Measurements from ENCODE around the gene SLC22A15.
"Not testable (repeated sequence)": the region's sequence is repeated elsewhere in the genome, so short reads cannot be mapped to it uniquely, and the experiment has no call there.

The SLC22A15 gene

DNA sequence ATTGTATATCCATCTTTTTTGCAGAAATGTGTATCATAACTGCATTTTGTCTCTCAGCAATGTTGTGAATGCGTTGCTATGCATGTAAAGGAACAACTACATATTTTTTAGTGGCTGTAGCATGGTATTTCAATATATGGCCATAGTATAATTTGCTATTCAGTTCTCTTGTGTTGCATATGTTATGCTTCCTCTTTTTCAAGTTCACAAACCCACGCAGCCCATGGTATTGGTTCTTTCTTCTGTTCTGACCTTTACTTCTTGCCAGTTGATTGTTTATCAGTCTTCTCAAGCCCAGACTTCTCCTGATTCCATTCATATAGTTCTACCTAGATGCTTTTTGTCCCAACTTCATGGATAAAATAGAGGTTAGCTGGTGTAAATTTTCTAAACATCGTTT lies 6.1 kb downstream of the SLC22A15 start:
- DNase-seq: no peak

GRCh38 chr1:115983584-115983983 lies 7.3 kb downstream of the SLC22A15 start:
- DNase-seq: no peak

DNA sequence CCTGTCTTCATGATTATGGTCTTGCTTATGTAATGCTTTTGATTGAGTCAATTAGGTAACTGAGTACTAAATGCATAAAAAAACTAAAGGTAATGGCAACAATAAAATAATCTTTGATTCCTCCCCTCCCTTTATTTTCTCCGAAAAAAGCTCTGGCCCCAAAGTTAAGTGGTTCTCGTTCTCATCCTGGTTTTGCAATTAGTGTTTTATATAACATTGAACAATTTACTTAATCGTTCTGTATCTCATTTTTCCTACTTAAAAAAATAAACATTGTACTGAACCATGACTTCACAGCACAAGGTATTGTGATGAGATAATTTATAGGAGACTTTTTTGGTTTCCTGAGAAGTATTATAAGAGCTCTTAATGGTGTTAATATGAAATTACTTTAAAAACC lies 11.3 kb downstream of the SLC22A15 start:
- no peak for DNase-seq

DNA sequence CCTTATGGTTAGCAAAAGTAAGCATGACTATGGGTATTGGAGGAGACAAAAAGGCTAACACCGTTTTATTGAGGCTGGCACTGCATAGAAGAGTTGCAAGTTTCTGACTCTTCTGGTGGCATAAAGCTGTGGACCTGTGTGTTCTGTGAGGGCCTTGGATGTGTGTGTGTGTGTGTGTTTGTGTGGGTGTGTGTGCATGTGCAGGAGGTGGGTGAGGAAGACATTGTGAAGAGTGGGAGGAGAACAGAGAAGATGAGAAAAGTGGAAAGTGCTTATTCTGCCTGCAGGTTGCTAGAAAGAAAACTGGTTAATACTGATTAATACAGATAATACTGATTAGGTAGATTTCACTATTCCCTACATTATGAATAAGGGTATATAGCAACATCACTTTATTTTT lies 12.6 kb downstream of the SLC22A15 start:
- no peak for DNase-seq

DNA sequence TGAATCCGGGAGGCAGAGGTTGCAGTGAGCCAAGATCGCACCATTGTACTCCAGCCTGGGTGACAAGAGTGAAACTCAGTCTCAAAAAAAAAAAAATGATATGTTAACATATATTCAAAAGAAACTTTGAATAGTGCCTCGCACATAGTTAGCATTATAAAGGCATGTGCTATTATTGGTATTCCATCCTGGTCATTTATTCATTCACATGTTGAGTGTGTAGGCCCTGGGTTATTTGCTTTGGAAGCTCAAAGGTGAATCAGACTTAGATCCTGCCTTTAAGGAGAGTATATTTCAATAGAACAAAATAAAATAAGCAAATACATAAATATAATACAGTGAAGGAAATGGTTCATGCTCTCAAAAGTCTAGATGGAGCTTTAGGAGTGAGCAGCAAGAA lies 13.4 kb downstream of the SLC22A15 start:
- DNase-seq: no peak

- no peak for DNase-seq
Observed at GRCh38 chr1:115991909-115992308, 15.6 kb downstream of the SLC22A15 start.

DNA sequence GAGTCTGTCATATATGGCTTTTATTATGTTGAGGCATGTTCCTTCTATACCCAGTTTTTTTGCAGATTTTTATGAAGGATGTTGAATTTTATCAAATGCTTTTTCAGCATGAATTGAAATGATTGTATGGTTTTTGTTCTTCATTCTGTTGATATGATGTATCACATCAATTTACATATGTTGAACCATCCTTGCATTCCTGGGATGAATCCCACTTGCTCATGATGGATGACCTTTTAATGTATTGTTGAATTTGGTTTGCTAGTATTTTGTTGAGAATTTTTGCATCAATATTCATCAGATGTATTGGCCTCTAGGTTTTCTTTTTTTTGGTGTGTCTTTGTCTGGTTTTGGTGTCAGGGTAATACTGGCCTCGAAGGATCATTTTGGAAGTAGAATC lies 21.6 kb downstream of the SLC22A15 start:
- DNase-seq: not testable (repeated sequence)

GRCh38 chr1:116001739-116002487 lies 25.6 kb downstream of the SLC22A15 start:
- peak; percentile 1 for DNase-seq

DNA sequence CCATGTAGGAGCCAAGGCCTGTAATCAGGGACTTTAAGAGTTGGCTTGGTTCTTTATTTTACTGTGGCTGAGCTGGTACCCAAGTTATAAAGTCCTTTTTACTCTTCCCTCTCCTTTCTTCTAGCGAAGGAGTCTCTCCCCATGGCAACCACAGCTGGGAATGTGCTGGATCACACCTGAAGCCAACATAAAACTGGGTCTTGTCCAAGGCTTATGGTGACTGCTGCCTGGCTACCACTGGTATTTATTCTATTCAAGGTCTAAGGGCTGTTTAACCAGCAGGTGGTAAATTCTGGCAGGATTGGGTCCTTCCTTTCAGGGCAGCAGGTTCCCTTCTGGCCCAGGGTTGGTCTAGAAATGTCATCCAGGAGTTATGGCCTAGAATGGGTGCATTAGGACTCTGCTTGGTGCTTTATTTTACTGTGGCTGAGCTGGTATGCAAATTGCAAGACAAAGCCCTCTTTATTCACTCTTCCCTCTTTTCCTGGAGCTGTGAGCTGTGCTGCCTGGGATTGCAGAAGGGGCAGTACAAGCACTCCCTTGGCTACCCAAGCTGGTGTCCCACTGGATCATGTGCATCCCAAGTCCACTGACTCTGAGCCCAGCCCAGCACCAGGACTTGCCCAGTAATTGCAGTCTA lies 26.6 kb downstream of the SLC22A15 start:
- no peak for DNase-seq

- no peak for DNase-seq
Observed at GRCh38 chr1:116003823-116004222, 27.5 kb downstream of the SLC22A15 start.

- no peak for DNase-seq
Observed at GRCh38 chr1:116006486-116006964, 30.2 kb downstream of the SLC22A15 start.

GRCh38 chr1:116008656-116009390 lies 32.5 kb downstream of the SLC22A15 start:
- DNase-seq: no peak

DNA sequence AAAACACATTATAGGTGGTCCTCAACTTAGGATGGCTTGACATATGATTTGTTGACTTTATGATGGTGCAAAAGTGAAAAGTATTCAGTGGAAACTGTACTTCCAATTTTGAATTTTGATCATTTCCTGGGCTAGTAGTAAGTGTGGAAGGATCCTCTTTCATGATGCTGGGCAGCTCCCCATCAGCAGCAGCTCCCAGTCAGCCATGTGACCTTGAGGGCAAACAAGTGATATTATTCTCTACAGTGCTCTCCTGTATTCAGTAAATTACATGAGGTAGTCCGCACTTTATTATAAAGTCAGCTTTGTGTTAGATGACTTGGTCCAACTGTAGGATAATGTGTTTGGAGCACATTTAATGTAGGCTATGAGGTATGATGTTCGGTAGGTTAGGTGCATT lies 36.4 kb downstream of the SLC22A15 start:
- no peak for DNase-seq

GRCh38 chr1:116015679-116016078 lies 39.4 kb downstream of the SLC22A15 start:
- DNase-seq: no peak

- DNase-seq: no peak
Observed at GRCh38 chr1:116018007-116018406, 41.7 kb downstream of the SLC22A15 start.

DNA sequence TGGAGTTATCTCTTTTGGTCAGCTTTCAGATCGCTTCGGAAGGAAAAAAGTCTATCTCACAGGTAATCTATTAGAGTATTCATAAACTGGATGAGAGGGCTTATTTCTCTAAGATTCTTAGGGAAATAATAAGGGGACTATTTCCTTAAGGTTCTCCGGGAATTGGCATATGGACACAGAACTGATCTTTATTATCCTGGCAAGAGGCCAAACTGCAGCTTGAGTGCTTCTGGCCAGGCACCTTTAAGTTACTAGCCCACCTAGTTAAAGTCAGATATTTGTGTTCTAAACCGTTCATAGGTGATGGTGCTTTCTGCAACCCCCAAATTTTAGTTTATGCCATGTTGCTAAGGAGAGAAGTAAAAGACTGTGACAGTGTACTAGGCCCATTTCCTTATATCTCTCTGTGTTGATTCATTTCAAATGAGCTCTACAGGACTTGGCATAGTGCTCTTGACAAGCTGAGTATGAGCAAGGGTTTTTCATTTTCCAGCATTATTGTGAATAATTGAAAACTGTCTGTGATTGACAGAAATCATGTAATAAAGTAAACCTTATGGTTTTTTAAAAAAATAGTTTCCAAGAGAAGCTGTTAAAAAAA lies 43.4 kb downstream of the SLC22A15 start:
- DNase-seq: no peak

GRCh38 chr1:116020668-116021272 lies 44.5 kb downstream of the SLC22A15 start:
- peak; percentile 54 for DNase-seq

GRCh38 chr1:116024626-116025025 lies 48.3 kb downstream of the SLC22A15 start:
- DNase-seq: no peak

GRCh38 chr1:116026631-116027030 lies 50.3 kb downstream of the SLC22A15 start:
- no peak for DNase-seq

GRCh38 chr1:116031302-116031835 lies 55.1 kb downstream of the SLC22A15 start:
- no peak for DNase-seq

- no peak for DNase-seq
Observed at GRCh38 chr1:116033322-116033721, 57.0 kb downstream of the SLC22A15 start.

- DNase-seq: no peak
Observed at GRCh38 chr1:116036255-116036654, 59.9 kb downstream of the SLC22A15 start.

GRCh38 chr1:116038679-116039078 lies 62.4 kb downstream of the SLC22A15 start:
- DNase-seq: no peak

Measured in DMS53 (cell line).